ENCODE data around the gene DNAH11. TPM values are rescaled to one million over a fixed set of nuclear protein-coding genes. Genes with fewer than 3 reads are reported as not detected.

DNAH11 gene
- total and polyA plus RNA-seq, 2 of the 8 experiments (the other 6 are each of a cell fraction or from before 2014, with no cell fraction given), result 1.8 to 4.9 TPM

DNA sequence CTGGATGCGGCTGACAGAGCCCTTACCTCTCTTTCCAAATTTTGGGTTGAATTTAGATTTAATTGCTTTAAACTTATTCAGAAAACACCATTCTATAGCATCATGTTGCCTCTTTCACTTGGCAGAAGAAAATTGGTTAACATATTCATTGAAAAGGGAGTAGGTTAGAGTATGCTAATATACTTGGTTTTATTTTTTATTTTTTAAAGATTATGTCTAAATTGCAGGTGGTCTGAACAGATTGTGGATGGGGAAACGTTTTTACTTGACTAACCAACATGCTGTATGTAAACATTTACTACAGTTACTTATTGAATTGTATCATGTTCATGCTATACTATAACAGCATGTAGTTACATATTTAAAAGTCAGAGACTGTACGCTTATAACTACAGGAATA lies 65.6 kb downstream of the DNAH11 start:
- POLR2A ChIA-PET (ENCODE audit: partially characterized antibody), result no interaction called here
- Histone ChIP-seq H3K18ac (ENCODE audit: extremely low read depth, low read length) (no peak overlapping the region), H3K9me3 (ENCODE audit: insufficient read depth in 2 of 2, low read depth in 1 of 2, low read length in 1 of 2) (no peaks in the 10 kb centered on the region), H4K91ac (replicated peaks; ENCODE audit: insufficient read length, low read length) (no peak overlapping the region), H3K79me2 (ENCODE audit: control insufficient read depth in 1 of 2, insufficient read depth in 2 of 2, low read length in 2 of 2) (no peaks in the 10 kb centered on the region), H2AFZ (ENCODE audit: low read length) (no peak overlapping the region), H4K20me1 (replicated peaks in 1 of 2; ENCODE audit: control insufficient read depth in 1 of 2, insufficient read depth in 2 of 2, low read length in 2 of 2) (no peaks in the 10 kb centered on the region), H3K27ac (ENCODE audit: low read depth, low read length) (no peak overlapping the region), H3K9ac (replicated peaks in 1 of 4; ENCODE audit: extremely low read depth in 1 of 4, low read depth in 3 of 4, low read length in 3 of 4) (no peak overlapping the region), H2BK5ac (ENCODE audit: low read depth, low read length) (no peak overlapping the region), H2BK15ac (ENCODE audit: low read length) (no peak overlapping the region), H3K4ac (replicated peaks; ENCODE audit: insufficient read length, low read depth, low read length) (no peak overlapping the region), H3K4me1 (replicated peaks in 1 of 4; ENCODE audit: control insufficient read depth in 3 of 4, insufficient read depth in 4 of 4, low read length in 3 of 4) (no peaks in the 10 kb centered on the region), H3K4me2 (ENCODE audit: insufficient read depth in 1 of 2, low read depth in 2 of 2, low read length in 2 of 2) (no peak overlapping the region), H2AK5ac (ENCODE audit: low read depth, low read length) (no peak overlapping the region), H3K27me3 (replicated peaks in 1 of 4; ENCODE audit: control insufficient read depth in 3 of 4, extremely low read depth in 1 of 4, insufficient read depth in 3 of 4, low read length in 3 of 4) (no peaks in the 10 kb centered on the region), H2BK12ac (ENCODE audit: low read depth, low read length) (no peak overlapping the region), H3K4me3 (ENCODE audit: extremely low read depth in 1 of 4, insufficient read depth in 2 of 4, low read depth in 3 of 4, low read length in 4 of 4) (no peak overlapping the region), H3K36me3 (ENCODE audit: control insufficient read depth in 2 of 4, insufficient read depth in 4 of 4, low read length in 3 of 4) (no peaks in the 10 kb centered on the region), H3K23me2 (ENCODE audit: low read depth, low read length) (no peaks in the 10 kb centered on the region), H3K79me1 (ENCODE audit: low read depth, low read length) (no peaks in the 10 kb centered on the region), H4K8ac (ENCODE audit: extremely low read depth, insufficient read depth, low read length) (no peak overlapping the region), H3K56ac (replicated peaks; ENCODE audit: insufficient read length, low read depth, low read length) (no peak overlapping the region), H3K23ac (ENCODE audit: insufficient read length) (no peak overlapping the region), H2BK20ac (ENCODE audit: low read length) (no peak overlapping the region), H3K14ac (ENCODE audit: insufficient read length) (no peak overlapping the region), H4K5ac (ENCODE audit: insufficient read length, low read depth, low read length) (no peak overlapping the region), H2BK120ac (replicated peaks; ENCODE audit: low read depth, low read length) (no peak overlapping the region)
- WGBS, 2 experiments (ENCODE audit: extremely low coverage in 1 of 2, insufficient coverage in 1 of 2, insufficient read length in 1 of 2, insufficient replicate concordance in 2 of 2, low coverage in 1 of 2, low lambda C conversion rate in 2 of 2, missing lambda C conversion rate in 1 of 2), result 83% methylated on average over 3 of the region's 3 CpGs; no CpG with 5 or more reads in 1 of the 2 experiments
- no peak for DNase-seq (ENCODE audit: low read depth in 1 of 2, low spot score in 2 of 2)
- TF ChIP-seq GABPA (IDR thresholded peaks at IDR 0.05; ENCODE audit: borderline replicate concordance, insufficient read depth, low read length) (no peak), HDAC2 (IDR thresholded peaks at IDR 0.05; ENCODE audit: borderline replicate concordance in 1 of 2, low read depth in 2 of 2, low read length in 2 of 2) (no peak), SP1 (IDR thresholded peaks at IDR 0.05; ENCODE audit: low read depth, low read length) (no peak), SIRT6 (IDR thresholded peaks at IDR 0.05; ENCODE audit: low read length) (no peak), NANOG (IDR thresholded peaks at IDR 0.05; ENCODE audit: insufficient read depth, low read depth, low read length, poor library complexity, severe bottlenecking) (no peak), SP2 (IDR thresholded peaks at IDR 0.05; ENCODE audit: low read length) (no peak), RAD21 (IDR thresholded peaks at IDR 0.05 in 1 of 2, conservative IDR thresholded peaks at IDR 0.05 in 1 of 2; ENCODE audit: low read depth in 2 of 2, low read length in 2 of 2) (no peak), TEAD4 (IDR thresholded peaks at IDR 0.05; ENCODE audit: low read depth, low read length) (no peak), MAFK (IDR thresholded peaks at IDR 0.05; ENCODE audit: low read depth, low read length) (no peak)
- TF ChIP-seq, protein P1, sequence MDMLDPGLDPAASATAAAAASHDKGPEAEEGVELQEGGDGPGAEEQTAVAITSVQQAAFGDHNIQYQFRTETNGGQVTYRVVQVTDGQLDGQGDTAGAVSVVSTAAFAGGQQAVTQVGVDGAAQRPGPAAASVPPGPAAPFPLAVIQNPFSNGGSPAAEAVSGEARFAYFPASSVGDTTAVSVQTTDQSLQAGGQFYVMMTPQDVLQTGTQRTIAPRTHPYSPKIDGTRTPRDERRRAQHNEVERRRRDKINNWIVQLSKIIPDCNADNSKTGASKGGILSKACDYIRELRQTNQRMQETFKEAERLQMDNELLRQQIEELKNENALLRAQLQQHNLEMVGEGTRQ (IDR thresholded peaks at IDR 0.05; ENCODE audit: low read length), result no peak
- CTCF ChIA-PET (ENCODE audit: partially characterized antibody), result no interaction called here
- no peak for FAIRE-seq
